Ovary (tissue), 1 donor: Measurements from ENCODE around the gene LYST.

Experiments used
- EP300 ChIP-seq: sonication (generic); formaldehyde crosslinking; IDR thresholded peaks from one replicate; pipeline ENCODE4 v1.6.1; 2017; ENCODE audit warnings: antibody characterized with exemption
- POLR2A ChIP-seq: fragments of 450-650 bp; IDR thresholded peaks from one replicate; pipeline ENCODE4 v1.6.1; 2017; ENCODE audit warnings: antibody characterized with exemption, mild to moderate bottlenecking, moderate library complexity

- TF ChIP-seq POLR2A (no peak), EP300 (no peak)
These were observed 35.6 kb downstream of the LYST start for GRCh38 chr1:235831148-235831547.
